ENCODE measurements around the gene MARCHF9.
"Not testable (repeated sequence)": the region's sequence is repeated elsewhere in the genome, so short reads cannot be mapped to it uniquely, and the experiment has no call there.

The MARCHF9 gene

DNA sequence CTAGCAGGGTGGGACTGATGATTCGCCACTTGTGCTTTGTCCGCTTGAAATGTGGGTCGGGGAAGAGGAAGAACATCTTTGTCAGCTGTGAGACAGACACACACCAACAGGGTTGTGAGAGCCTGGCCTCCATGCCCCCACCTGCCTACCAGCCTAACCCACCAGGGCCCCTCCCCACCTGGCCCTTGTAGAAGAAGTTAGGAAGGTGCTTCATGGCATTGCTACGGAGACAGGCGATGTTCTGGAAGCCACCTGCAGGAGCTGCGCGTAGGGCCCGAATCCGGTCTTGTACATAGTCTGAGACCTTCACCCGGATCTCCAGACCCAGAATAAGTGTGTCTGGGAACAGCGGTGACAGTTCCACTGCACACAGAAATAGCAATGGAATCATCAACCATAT lies 14.7 kb downstream of the MARCHF9 start:
- no peak for DNase-seq (ENCODE audit: low read depth in 2 of 2)

- DNase-seq (ENCODE audit: low read depth in 2 of 2) = no peak
These were observed 15.8 kb downstream of the MARCHF9 start for GRCh38 chr12:57770734-57771133.

DNA sequence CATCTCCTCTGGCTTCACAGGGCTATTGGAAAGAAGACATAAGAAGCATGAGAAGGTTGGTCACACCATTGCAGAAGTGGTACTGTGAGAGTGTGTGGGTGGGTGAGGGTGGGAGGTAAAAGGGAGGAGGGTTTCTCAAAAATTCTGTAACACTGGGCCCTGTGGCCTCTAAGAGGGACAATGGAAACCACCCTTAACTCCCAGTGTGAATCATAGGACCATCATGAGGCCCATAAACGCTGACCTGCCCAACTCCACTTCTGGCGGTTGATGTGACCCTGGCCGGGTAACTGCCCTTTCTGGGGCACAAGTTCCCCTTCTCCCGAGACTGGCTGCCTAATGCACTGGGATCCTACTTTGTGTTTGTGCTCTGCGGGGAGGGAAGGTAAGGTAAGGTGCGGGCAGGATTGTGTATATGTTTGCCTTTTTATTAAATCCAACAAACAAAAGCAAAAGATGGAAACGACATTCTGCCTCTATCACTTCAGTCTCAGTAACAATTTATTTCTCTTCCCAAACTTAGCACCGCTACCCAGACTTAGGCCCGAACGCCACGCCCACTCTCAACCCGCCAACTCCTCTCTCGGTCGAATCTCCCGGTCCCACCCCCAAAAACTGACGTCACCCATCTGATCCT lies 16.5 kb downstream of the MARCHF9 start:
- DNase-seq (ENCODE audit: low read depth in 2 of 2) = peak; percentile 74 to 76

- peak; percentile 89 to 92 for DNase-seq (ENCODE audit: low read depth in 2 of 2)
These were observed 17.0 kb downstream of the MARCHF9 start, which contains the start of gene METTL1 for GRCh38 chr12:57771873-57772428. Gene METTL1 (minus strand): TSS chr12:57772105. CDS start chr12:57772083, 22 bp downstream.

DNA sequence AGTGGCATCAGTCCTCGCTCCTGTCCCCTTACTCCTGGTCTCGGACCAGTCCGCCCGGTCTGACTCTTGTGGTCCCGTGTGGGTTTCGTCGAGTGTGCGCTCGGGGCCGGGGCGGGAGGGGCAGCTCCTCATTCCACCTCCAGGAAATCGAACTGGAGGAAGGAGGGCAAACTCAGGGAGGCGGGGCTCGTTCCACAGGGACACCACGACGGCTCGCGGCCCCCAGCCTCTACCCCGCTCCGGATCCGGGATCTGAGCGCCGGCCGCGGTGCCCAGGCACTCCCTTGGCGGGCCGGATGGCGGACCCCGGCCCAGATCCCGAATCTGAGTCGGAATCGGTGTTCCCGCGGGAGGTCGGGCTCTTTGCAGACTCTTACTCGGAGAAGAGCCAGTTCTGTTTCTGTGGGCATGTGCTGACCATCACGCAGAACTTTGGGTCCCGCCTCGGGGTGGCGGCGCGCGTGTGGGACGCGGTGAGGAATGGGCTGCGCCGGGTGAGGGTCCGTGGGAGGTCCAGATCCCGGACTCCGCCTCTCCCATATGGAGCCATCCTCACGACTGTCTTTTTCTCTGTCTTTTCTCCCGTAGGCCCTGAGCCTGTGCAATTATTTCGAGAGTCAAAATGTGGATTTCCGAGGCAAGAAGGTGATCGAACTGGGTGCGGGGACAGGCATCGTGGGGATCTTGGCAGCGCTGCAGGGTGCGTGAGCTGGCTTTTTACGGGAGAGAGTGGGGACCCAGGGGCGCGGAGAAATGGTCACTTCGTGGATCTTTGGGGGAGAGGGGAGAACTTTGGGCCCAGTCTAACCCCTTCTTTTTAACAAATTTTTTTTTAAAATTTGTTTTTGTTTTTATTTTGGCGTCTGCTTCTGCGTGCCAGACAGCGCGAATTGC lies 17.8 kb downstream of the MARCHF9 start, which contains the start of gene EEF1AKMT3:
EEF1AKMT3 (plus strand) TSS at position 186 of the 894 bp plus-strand sequence; CDS start at position 297, 111 bp downstream.
- no peak for DNase-seq (ENCODE audit: low read depth in 2 of 2)

GRCh38 chr12:57774634-57775033 lies 19.7 kb downstream of the MARCHF9 start:
- DNase-seq (ENCODE audit: low read depth in 2 of 2) = not testable (repeated sequence)

- DNase-seq (ENCODE audit: low read depth in 2 of 2) = no peak
These were observed 20.1 kb downstream of the MARCHF9 start for GRCh38 chr12:57775044-57775443.

GRCh38 chr12:57775563-57776246 lies 20.8 kb downstream of the MARCHF9 start:
- no peak for DNase-seq (ENCODE audit: low read depth in 2 of 2)

- no peak for DNase-seq (ENCODE audit: low read depth in 2 of 2)
These were observed 21.3 kb downstream of the MARCHF9 start for GRCh38 chr12:57776247-57776587.

GRCh38 chr12:57777367-57777766 lies 22.5 kb downstream of the MARCHF9 start:
- no peak for DNase-seq (ENCODE audit: low read depth in 2 of 2)

DNA sequence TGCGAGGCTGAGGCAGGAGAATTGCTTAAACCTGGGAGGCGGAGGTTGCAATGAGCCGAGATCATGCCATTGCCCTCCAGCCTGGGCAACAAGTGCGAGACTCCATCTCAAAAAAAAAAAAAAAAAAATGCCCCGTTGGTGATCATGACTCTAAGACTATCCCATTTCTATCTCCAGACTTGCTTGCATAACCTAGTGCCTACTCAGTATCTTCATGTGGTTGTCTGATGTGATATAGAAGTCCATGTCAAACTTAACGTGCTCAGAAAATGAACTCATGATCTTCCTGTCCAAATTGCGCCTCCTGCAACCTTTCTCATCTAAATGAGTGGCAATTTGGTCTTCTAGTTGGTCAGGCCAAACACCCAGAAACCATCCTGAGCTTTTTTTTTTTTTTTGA lies 23.0 kb downstream of the MARCHF9 start:
- no peak for DNase-seq (ENCODE audit: low read depth in 2 of 2)

DNA sequence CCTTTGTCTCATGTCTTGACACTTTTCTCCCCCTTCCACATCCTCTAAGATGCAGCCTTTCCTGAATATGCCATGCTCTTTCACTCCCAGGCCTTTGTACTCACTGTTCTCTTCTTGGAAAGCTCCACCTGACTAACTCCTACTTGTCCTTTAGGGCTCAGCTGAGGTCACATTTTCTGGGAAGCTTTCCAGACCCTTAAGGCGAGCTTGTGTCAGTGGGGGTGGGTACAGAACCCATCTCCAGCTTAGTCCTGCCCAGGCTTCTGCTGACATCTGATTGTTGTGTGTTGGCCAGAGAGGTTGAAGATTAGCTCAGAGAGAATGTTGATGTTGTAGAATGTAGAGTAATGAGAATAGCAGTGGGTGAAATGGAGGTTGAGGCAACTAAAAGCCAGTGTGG lies 24.8 kb downstream of the MARCHF9 start:
- DNase-seq (ENCODE audit: low read depth in 2 of 2) = no peak

DNA sequence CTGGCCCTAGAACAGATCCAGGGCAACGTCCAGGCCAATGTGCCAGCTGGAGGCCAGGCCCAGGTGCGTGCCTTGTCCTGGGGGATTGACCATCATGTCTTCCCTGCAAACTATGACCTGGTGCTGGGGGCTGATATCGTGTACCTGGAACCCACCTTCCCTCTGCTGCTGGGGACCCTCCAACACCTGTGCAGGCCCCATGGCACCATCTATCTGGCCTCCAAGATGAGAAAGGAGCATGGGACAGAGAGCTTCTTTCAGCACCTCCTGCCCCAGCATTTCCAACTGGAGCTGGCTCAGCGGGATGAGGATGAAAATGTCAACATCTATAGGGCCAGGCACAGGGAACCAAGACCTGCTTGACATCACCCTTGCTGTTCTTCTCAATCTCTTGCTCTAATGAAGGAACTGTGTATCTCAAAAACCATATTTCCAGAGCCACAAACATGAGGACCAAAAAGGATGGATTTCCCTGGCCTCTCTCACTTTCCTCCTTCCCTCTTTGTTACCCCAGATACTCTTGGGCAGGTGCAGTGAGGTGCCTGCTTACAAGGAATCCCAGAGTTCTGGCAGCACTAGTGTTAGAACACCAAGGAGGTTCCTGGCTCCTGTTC lies 25.5 kb downstream of the MARCHF9 start:
- DNase-seq (ENCODE audit: low read depth in 2 of 2) = no peak

GRCh38 chr12:57781244-57781643 lies 26.3 kb downstream of the MARCHF9 start:
- DNase-seq (ENCODE audit: low read depth in 2 of 2) = no peak

DNA sequence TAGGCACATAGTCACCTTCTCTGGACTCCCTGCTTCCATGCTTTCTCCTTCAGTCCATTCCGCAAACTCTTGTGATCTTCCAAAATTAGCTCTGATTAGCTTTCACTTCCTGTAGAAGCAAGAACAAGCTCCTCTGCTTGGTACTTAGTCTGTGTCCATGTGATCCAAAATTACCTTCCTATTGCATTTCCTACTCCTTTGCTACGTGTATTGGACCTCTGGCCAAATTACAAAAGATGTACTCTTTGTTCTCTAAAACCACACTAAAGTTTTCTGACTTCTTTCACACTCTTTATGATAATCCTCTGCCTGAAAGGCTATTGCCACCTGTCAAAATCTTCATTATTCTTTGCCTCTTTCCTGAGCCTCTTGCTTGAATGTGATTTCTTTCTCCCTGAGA lies 26.9 kb downstream of the MARCHF9 start:
- no peak for DNase-seq (ENCODE audit: low read depth in 2 of 2)

DNA sequence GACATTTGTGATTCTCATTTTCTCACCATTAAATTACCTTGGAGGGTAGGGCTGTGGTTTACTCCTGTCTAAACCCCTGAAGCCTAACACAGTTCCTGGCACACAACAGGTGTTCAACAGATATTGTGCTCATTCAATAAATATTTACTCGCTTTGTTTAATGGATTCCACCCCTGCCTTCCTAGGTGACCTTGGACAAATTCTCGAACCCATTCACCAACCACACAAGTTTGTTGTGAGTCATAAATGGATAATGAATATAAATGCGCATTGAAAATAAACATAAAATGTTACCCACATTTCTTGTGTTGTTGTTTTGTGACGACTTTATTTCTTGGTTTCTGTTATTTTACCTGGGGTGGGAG lies 27.3 kb downstream of the MARCHF9 start:
- no peak for DNase-seq (ENCODE audit: low read depth in 2 of 2)

DNA sequence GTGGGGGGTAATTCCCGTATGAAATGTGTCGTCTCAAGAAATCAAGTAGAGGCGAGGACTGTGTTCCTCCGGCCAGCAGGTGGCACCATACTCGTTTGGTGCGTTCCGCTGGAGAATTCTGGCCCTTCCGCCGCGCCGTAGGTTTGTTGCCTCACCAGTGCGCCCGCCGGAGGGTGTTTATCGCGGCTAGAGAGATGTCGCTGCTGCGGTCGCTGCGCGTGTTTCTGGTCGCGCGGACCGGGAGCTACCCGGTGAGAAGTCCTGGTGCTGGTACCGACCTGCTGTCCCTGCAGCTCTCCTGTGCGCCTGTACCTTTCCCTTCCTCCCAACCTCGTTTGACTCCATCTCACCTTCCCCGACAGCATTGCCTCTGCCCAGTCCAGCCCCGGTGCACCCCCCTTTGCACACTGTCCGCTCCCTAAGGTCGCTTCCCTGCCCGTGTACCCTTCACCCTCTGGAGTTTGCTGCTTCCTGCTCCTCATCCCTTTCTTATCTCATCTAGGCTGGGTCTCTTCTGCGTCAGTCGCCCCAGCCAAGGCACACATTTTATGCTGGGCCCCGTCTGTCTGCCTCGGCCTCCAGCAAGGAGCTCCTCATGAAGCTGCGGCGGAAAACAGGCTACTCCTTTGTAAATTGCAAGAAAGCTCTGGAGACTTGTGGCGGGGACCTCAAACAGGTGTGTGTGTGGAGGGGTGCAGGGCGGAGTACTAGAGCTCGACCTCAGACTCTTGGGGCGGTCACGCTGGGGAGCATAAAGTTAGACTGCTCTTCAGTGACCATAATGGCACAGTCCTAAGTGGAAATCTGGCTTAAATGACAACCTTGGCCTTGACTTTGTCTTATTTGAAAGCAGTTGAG lies 27.9 kb downstream of the MARCHF9 start, which contains the start of gene TSFM:
TSFM (plus strand) TSS at position 180 of the 858 bp plus-strand sequence; CDS start at position 195, 15 bp downstream.
- peak; percentile 78 to 82 for DNase-seq (ENCODE audit: low read depth in 2 of 2)

- no peak for DNase-seq (ENCODE audit: low read depth in 2 of 2)
These were observed 28.5 kb downstream of the MARCHF9 start for GRCh38 chr12:57783466-57783801.

GRCh38 chr12:57783861-57784260 lies 29.0 kb downstream of the MARCHF9 start:
- no peak for DNase-seq (ENCODE audit: low read depth in 2 of 2)

GRCh38 chr12:57793920-57794319 lies 39.0 kb downstream of the MARCHF9 start:
- peak; percentile 55 to 60 for DNase-seq (ENCODE audit: low read depth in 2 of 2)

DNA sequence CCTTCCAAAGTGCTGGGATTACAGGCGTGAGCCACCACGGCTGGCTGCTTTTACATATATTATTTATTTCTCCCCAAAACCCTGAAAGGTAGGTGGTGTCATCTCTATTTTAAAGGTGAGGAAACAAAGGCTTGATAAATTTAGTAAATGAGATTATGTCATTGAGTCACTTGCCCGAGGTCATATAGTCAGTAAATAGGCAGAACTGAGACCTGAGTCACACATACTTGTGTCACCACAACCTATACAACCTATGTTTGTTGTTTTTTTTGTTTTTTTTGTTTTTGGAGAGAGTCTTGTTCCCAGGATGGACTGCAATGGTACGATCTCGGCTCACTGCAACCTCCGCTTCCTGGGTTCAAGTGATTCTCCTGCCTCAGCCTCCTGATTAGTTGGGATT lies 40.5 kb downstream of the MARCHF9 start:
- no peak for DNase-seq (ENCODE audit: low read depth in 2 of 2)
